GM19239 (cell line): ENCODE measurements around the gene MAN1B1.

Source experiments
- DNase-seq: peaks from one replicate; pipeline ENCODE4 v3.0.0; 2011; ENCODE audit warnings: low spot score; ENCODE audit not compliant: insufficient read length
- FAIRE-seq: peaks from 2 replicates; lab custom pipeline; 2011; peaks lifted over from hg19 to GRCh38; lab: Jason Lieb, UNC

The MAN1B1 gene

DNA sequence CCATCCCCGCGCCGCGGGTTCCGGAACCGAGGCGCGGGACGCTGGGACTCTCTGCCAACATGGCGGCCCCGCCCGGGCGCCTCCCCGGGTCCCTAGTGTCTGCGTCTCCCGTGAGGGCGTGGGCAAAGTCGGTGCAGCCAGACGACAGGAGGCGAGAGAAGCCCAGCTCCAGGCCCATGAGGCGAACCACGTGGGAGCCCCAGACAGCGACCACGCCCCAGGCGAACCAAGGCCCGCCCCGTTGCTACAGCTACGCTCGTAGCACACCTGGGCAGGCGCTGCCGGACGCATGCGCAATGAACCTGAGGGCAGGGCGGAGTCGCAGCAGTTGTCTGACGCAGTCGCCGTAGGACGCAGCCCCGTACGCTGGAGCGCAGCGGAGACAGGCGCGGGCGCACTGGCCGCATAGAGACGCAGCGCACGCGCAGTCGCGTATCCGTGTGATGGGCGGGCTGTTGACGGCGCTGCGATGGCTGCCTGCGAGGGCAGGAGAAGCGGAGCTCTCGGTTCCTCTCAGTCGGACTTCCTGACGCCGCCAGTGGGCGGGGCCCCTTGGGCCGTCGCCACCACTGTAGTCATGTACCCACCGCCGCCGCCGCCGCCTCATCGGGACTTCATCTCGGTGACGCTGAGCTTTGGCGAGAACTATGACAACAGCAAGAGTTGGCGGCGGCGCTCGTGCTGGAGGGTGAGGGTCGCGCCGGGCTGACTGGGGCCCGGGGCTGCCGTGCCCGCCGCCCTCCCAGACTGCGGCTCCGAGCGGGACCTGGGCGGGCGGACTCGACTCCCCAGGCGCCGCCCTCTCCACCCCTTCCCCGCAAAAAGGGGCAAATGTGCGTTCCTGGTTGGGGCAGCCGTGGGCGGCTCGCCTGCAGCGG, at the start of gene MAN1B1:
Gene MAN1B1, plus strand, starts transcription at position 455 of the 878 bp plus-strand sequence. Its CDS starts 15 bp downstream, at position 470.
- FAIRE-seq: peak; percentile 100
- DNase-seq: peak; percentile 94

DNA sequence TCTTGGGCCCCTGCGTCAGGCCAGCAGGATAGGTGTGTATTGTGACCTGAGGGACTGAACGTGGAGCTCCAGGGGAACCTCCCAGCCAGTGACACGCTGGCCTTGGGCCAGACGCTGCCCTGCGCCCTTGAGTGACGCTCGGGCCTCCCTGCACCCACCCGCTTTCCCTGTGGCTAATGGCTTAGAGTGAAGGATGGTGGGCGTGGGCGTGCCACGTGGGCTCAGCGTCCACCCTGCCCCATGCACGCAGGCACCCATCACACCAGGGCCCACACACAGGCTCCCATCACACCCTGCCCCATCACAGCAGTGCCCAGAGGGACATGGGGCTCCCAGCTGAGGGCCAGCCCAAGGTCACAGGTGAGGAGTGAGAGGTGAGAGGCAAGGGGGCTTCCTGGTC, 49.8 kb upstream of the MAN1B1 start:
- DNase-seq (no peak), FAIRE-seq (no peak)

DNA sequence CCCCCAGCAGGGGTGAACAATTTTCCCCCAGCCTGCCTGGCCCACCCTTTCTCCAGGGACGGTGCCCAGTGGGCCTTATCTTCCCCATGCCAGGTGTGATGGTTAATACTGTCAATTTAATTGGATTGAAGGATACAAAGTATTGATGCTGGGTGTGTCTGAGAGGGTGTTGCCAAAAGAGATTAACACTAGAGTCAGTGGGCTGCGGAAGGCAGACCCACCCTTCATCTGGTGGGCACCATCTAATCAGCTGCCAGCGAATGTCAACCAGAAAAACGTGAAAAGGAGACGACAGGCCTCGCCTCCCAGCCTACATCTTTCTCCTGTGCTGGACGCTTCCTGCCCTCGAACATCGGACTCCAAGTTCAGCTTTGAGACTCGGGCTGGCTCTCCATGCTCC, 49.3 kb upstream of the MAN1B1 start:
- DNase-seq: no peak
- no peak for FAIRE-seq

DNA sequence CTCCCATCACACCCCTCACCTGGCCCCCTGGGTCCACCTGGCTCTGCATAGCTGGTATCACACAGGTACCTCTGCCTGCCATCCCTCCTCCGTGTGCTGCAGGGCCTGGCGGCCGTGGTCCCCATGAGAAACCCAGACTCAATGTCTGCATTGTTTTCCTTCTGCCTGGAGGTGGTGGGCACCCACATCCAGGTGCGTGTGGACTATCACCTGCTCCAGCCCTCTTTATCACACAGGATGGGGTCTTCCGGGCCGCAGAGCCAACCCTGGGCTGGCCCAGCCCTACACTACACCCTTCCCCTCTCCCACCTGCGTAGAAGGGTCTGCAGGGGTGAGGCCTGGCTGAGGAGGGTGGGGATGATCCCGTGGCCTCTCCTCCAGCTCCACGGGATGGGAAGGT, 47.9 kb upstream of the MAN1B1 start:
- FAIRE-seq (no peak), DNase-seq (no peak)

DNA sequence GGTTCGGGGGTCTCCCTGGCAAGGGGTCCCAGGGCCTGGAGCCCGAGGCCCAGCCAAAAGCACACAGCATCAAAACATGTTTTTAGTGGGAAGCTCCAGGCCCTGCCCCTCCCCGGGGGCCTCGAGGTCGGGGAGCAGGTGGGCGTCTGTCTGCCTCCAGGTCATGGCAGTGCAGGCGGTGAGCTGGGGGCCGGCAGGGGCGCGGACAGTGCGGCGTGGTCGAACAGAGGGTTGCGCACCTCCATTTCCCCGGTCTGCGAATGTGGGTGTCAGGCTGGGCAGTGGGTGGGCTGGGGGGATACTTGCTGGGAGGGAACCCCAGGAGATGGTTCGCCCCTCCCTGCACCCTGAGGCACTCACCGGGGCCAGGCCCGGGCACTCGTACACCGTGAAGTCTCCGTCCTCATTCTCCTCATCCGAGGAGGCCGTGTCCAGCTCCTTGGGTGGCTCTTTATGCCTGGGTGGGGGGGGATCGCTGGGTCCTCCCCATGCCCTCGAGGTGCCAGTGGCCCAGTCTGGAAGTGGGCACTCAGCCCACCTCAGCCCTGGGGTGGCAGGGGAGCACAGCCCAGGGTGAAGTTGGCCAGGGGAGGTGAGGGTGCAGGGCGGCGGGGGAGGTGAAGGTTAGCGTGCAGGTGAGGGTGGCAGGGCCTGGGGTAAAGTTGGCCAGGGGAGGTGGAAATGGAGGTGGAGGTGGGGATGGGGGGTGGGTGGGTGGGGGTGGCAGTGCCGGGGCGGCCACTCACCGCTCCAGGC, 47.0 kb upstream of the MAN1B1 start:
- DNase-seq: no peak
- FAIRE-seq: no peak

DNA sequence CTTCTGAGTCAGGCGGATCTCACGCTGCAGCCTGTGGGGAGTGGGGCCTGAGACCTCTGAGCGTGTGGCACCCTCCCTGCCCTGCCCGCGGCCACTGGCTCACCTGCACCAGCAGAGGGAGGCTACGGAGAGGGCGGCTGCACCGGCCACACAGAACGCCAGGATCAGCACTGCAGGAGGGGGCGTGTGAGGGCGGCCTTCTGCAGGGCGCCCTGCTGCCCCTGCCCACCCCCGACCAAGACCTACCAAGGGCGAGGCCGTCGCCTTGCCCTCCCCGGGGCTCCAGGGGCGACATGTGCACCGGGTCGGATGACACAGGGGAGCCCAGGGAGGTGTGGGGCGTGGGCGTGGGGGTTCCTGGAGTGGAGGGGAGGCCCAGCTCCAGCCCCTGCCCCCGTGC, 46.2 kb upstream of the MAN1B1 start:
- DNase-seq: no peak
- FAIRE-seq: no peak

DNA sequence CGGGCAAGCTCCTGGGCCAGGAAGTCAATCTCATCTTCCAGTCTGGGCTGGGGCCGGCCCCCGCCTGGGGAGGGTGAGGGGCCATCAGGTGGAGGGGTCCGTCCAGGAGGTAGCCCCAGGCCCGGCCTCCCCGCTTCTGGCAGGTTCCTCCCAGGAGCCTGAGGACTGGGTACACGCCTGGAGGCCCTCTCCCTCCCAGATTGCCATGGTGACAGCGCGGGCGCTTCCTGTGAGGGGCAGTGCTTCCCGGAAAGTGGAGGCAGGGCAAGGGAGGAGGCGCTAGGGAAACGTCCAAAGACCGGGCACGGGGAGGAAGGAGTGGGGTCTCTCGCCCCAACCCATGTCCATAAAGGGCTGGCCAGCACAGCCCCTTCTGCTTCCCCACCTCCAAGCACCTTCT, 45.7 kb upstream of the MAN1B1 start:
- DNase-seq (no peak), FAIRE-seq (no peak)

DNA sequence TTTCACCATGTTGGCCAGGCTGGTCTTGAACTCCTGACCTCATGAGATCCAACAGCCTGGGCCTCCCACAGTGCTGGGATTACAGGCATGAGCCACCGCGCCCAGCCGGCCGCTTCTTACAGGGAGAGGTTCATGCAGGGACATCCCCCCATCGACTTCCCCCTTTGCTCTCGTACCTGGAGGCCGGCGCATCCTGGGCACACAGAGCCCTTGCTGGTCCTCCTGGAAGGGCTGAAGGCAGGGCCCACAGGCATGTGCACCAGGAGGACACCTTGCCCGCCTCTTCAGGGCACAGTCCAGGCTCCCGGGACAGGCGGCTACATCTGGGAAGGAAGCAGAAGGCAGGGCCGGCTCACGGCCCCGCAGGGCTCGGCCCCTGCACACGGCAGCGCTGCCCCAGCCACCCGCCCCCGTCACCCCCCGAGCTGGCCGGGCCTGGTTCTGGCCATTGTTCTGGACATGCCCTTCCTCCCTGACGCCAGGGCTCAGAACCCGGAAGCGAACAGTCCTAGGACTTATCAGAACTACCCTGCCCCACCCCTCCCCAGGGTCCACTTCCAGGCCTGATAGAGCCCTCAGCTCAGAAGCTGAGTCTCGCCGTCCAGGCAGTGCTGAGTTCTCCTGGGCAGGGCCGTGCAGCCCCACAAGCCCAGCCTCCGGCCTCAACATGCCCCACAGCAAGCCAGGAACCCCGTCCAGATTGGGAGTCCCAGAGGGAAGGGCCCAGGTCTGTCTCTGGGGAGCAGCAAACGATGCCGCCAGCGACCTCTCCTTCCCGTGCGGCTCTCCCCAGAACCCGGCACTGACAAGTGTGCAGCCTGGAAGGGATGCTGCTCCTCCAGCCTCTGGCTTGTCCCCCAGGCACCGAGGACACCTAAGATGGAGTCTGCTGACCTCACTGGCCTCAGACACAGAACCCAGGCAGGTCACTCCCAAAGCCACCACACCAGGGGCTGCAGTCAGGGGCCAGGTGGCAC, 43.7 kb upstream of the MAN1B1 start:
- DNase-seq: no peak
- FAIRE-seq: no peak

DNA sequence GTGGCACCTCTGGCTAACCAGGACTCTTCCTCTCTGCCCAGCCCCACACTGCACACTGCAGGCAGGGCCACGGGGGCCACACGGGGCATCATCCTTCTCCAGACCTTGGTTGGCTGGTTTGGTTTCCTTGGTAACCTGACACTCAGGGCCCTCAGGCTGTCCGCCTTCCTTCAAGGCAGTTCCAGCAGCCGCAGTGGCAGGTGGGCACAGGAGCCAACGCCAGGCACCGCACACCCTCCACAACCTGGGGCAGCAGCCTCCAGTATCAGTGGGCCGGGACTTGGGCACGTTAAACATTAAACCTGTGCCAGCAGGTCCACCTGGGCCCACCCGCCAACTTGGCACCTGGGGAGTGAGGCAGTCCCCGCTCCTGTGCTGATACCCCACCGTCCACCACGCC, 42.7 kb upstream of the MAN1B1 start:
- DNase-seq (no peak), FAIRE-seq (no peak)

DNA sequence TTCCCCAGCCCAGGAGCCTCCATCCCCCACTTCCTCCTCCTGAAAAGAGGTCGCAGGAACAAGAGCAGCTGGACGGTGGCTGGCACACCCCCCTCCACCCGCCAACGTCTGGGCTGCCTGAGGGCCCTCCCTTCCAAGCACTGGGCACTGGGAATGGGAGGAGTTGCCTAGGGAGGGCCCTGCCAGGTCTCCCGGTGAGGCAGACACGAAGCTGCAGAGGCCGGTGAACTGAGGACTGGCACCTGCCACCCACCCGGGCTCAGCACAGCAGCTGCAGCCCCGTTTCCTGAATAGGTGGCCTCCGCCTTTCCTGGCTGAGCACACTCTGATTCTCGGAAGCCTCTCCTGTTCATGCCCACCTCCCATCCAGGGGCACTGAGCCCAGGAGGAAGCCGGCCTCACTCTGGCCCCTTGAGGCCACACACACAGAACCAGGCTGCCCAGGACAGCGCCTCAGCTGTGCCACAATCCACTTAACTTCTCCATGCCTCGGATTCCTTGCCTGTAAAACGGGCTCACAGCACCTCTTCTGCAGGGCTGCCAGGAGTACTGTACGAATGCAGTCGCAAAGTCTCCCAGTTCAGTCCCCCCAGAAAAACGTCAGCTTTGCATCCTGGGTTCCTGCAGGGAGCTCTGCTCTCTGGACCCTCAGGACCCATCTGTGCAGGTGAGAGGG, 42.1 kb upstream of the MAN1B1 start:
- no peak for DNase-seq

DNA sequence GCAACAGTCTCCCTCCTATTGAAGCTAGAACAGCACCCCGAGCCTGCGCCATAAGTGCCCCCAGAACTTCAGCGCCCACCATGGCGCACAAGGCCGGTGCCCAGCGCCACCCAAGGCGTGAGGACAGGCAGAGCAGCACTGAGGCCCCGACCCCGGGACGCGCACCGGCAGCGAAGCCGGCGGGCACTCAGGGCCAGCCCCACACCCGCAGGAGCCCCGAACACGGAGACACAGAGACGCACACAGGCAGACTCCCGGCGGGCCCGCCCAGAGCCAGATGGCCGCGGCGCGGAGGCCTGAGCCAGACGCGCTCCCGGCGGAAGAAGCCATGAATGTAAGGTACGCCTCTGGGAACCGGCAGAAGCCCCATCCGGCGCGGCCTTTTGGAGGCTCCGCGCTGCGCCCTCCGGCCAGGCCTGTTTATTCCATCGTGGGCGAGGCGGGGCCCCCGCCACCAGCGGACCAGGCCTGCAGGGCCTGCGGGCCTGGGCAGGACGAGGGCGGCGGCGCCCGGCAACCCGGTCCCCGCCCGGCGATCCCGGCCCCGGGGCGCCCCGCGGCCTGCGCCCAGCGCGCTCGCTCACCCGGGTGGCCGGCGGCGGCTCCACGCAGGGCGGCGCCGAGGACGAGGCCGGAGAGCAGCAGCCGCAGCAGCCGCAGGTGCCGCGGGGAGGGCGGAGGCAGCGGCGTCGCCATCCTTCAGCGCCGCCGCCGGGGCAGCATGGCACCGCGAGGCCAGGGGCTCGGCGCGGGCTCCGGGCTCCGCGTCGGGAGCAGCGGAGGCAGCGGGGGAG, 41.3 kb upstream of the MAN1B1 start:
- no peak for DNase-seq

More for the DNA sequence above, 42.1 kb upstream of the MAN1B1 start:
- no peak for FAIRE-seq

DNA sequence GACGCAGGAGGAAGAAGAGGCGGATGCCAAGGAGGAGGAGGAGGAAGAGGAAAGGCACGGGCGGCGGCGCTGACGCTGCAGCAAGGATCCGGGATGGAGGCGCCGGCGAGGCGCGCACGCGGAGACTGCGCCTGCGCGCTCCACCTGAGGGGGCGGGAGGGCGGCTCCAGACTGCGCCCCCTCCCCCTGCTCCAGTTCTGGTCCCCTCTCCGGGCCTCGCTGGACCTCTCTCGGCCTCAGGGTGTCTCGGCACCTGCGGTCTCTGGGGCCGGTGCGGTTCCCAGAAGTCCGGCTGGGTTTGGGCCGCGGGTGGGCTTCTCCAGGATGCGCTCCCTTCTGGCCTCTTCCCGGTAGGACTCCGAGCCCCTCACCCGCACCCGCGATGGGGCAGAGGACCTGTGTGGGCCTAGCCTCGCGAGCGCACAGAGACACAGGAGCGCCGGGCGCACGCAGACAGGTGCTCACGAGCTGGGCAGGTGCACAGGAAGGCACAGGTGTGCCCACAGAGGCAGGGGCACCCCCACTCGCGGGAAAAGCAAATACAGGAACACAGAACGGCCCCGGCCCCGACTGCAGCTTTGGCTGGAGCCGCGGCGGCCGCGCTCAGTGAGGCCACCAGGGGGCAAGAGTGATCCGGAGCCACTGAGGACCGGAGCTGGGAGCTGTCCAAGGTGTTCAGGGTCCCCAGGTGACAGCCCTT, 40.5 kb upstream of the MAN1B1 start, which contains the start of gene NPDC1:
Gene NPDC1, minus strand, starts transcription at position 90 of the 700 bp plus-strand sequence. CDS start 188 bp downstream, outside the sequence.
- FAIRE-seq (peak; percentile 74), DNase-seq (peak; percentile 100)

More for the DNA sequence above, 41.3 kb upstream of the MAN1B1 start:
- FAIRE-seq: no peak

DNA sequence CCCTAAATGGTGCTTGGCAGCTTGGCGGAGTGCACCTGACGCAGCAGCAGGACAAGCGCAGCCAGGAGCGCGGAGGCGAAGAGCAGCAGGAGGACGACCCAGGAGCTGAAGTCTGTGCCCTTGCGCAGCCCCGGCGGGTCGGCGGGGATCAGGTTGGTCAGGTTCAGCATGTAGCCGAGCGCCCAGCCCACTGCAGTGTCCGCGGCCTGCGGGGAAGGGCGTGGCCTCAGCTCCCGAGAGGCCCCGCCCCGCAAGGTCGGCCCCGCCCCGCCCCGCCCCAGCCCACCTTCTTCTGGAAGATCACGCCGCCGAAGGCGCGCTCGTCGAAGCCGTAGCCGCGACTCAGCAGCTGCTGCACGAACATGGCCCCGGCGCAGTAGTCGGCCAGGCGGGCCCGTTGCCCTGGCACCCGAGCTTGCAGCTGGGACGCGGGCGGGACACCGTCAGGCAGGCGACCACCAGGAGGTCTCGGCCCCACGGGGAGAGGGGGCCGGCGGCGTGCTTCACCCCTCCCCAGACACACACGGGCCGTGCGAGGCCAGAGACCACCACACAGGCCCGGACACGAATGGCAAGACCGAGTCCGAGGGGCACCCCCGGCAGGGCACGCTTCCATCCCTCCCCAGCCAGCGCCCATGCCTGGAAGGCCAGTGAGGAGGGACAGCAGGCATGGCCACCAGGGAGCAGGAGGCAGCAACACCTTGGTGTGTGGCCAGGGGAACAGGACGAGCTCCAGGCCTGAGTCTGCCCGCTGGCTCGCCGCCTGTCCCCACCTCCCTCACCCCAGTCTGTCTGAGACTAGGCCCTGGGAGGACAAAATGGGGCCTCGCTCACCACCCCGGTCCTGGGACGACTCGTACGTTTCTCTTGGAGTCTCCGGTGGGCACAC, 37.9 kb upstream of the MAN1B1 start:
- DNase-seq (no peak), FAIRE-seq (no peak)

DNA sequence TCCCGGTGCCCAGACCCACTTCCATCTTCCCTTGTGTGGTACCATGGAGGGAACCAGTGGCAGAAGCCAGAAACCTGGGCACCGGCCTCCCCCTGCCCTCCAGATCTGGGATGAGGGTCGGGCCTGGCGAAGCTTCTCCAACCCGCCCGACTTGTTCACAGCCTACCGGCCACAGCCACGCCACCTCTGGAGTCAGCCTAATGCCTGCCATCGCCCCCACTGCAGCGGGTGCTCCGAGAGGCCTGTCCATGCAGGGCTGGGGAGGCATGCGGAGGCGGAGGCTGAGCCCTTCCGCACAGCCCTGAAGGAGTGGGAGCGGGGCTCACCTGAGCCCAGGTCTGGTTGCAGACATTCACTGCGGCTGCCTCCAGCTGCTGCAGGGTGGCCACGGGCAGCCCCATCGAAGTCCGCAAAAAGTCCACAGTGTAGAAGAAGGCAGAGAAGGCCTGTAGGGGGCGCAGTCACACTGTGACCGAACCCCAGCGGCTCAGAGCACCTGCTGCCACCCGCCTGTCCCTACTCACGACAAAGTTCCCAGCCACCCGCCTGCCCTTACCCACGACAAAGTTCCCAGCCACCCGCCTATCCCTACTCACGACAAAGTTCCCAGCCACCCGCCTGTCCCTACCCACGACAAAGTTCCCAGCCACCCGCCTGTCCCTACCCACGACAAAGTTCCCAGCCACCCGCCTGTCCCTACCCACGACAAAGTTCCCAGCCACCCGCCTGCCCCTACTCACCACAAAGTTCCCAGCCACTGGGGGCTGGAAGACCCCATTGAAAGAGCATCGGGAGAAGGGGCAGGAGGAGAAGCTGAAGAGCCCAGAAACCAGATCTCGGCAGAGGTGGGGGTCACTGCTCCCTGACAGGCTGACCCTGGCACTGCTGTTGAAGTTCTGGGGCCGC, 37.0 kb upstream of the MAN1B1 start:
- no peak for FAIRE-seq

DNA sequence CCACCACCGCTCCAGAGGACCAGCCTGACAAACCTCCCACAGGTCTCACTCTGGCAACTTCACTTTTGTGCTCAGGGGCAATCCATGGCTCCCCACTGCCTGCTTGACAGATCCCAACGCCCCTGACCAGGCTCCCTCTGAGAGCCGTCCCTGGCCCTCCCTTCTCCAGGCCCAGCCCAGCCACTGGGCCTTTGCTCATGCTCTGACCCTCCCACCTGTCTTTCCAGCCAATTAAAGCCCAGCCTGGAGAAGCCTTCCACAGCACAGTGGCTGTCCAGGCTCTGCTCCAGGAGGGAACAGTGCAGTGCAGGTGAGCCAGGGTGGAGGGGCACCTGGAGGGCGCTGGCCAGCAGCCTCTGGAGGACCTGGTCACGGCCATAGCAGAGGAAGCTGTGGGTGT, 36.2 kb upstream of the MAN1B1 start:
- DNase-seq (no peak), FAIRE-seq (no peak)

More for the DNA sequence above, 37.0 kb upstream of the MAN1B1 start:
- no peak for DNase-seq

DNA sequence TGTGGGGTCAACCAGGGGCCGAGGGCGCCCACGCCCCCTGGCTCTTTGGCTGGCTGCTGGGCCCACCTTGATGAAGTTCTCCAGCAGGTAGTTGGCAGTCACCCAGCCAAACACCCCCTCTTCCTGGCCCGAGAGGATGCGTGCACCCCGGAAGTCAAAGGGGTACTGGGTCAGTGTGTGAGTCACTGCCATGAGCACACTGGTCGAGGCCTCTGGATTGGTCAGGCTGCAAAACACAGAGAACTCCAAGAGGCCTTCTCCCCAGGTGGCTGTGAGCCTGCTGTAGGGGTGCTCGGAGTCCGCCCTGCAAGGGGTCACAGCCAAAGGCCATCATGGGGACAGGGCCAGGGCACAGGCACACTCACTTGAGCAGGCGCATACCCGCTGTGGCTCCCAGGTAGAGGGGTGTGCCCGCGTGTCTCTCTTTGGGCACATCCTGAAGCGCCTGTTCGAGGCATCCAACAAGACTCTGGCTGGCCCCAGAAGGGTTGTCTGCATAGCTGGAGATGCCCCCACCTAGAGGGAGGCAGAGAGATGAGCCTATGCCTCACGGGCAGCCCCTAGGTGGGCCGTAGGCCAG, 35.5 kb upstream of the MAN1B1 start:
- FAIRE-seq: no peak
- DNase-seq: no peak
